ENCODE results near the gene VILL. TPM values are rescaled to one million over a fixed set of nuclear protein-coding genes. Genes with fewer than 3 reads are reported as not detected.

Gene VILL
- total and polyA plus RNA-seq, 2 donors (not counting 3 experiments of a cell fraction or from before 2014, with no cell fraction given): 9.0 to 10.0 TPM

DNA sequence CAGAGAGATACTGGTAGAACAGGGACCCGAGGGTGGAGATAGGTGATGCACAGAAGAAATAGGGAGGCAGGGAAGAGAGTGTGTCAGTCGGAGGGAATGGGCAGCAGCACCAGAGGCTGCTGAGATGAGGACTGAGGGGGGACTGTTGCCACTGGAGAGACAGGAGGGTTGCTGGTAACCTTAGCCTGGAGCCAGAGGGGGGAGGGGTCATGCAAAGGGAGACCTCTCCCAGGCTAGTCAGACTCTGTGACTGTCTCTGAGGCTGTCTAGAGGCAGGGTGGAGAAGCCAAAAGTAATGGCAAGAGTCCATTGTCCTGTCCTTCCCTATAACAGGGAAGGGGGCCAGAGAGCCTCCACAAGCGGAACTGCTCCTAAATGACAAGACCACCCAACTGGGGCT lies 46.3 kb downstream of the VILL start:
- POLR2A ChIA-PET: no interaction called here
- CTCF ChIA-PET: no interaction called here
- dilution Hi-C loops (cut with MboI; ENCODE audit: extremely low pct_ligation_motif_present, low sequenced_read_pairs): no loop called here

More for the DNA sequence above, 46.3 kb downstream of the VILL start:
- Histone ChIP-seq H3K4me1 (ENCODE audit: control insufficient read depth, extremely low read depth, insufficient read depth, low read length) (peaks cover 9% of the 10 kb centered on the region), H4K20me1 (replicated peaks; ENCODE audit: control insufficient read depth, extremely low read depth, insufficient read depth, low read length) (no peaks in the 10 kb centered on the region), H3K27me3 (ENCODE audit: control insufficient read depth in 2 of 2, insufficient read depth in 2 of 2, low read length in 2 of 2) (peaks cover 9 to 10% of the 10 kb centered on the region in 2 experiments), H3K27ac (ENCODE audit: insufficient read depth, low read depth, low read length) (no peak overlapping the region), H3K4me2 (ENCODE audit: insufficient read depth, low read length) (no peak overlapping the region), H3K9ac (replicated peaks; ENCODE audit: extremely low read depth, insufficient read depth, low read length) (no peak overlapping the region), H3K9me1 (replicated peaks; ENCODE audit: control insufficient read depth, extremely low read depth, insufficient read depth, low read length) (no peaks in the 10 kb centered on the region), H2AFZ (ENCODE audit: low read depth, low read length) (no peak overlapping the region), H3K36me3 (ENCODE audit: control insufficient read depth in 2 of 2, extremely low read depth in 1 of 2, insufficient read depth in 2 of 2, low read length in 2 of 2) (no peaks in the 10 kb centered on the region), H3K9me3 (replicated peaks; ENCODE audit: control insufficient read depth, insufficient read depth, low read length) (no peaks in the 10 kb centered on the region), H3K79me2 (ENCODE audit: control insufficient read depth, insufficient read depth, low read length) (no peaks in the 10 kb centered on the region), H3K4me3 (replicated peaks in 1 of 3; ENCODE audit: insufficient read depth in 1 of 3, low read depth in 1 of 3, low read length in 3 of 3) (no peak overlapping the region)
- FAIRE-seq (no peak), DNase-seq (ENCODE audit: low read depth, low spot score) (no peak)
- TF ChIP-seq POLR2A (IDR thresholded peaks at IDR 0.05; ENCODE audit: low read depth, low read length) (no peak), JUN (IDR thresholded peaks at IDR 0.05; ENCODE audit: borderline replicate concordance, insufficient read depth, insufficient read length, low read depth) (no peak), EZH2 (IDR thresholded peaks at IDR 0.05; ENCODE audit: borderline replicate concordance, low read depth, low read length, severe bottlenecking) (no peak), FOS (IDR thresholded peaks at IDR 0.05; ENCODE audit: borderline replicate concordance, insufficient read depth, low read length) (no peak), GATA2 (IDR thresholded peaks at IDR 0.05; ENCODE audit: insufficient read depth, insufficient read length, low read depth, low read length) (no peak), POLR2AphosphoS5 (IDR thresholded peaks at IDR 0.05; ENCODE audit: insufficient read depth, low read depth, low read length) (no peak), MAX (IDR thresholded peaks at IDR 0.05; ENCODE audit: insufficient read depth, insufficient read length) (no peak), MYC (IDR thresholded peaks at IDR 0.05; ENCODE audit: low read depth, low read length) (no peak)
- TF ChIP-seq, protein P1, sequence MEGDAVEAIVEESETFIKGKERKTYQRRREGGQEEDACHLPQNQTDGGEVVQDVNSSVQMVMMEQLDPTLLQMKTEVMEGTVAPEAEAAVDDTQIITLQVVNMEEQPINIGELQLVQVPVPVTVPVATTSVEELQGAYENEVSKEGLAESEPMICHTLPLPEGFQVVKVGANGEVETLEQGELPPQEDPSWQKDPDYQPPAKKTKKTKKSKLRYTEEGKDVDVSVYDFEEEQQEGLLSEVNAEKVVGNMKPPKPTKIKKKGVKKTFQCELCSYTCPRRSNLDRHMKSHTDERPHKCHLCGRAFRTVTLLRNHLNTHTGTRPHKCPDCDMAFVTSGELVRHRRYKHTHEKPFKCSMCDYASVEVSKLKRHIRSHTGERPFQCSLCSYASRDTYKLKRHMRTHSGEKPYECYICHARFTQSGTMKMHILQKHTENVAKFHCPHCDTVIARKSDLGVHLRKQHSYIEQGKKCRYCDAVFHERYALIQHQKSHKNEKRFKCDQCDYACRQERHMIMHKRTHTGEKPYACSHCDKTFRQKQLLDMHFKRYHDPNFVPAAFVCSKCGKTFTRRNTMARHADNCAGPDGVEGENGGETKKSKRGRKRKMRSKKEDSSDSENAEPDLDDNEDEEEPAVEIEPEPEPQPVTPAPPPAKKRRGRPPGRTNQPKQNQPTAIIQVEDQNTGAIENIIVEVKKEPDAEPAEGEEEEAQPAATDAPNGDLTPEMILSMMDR (IDR thresholded peaks at IDR 0.05; ENCODE audit: extremely low read depth in 1 of 2, insufficient read depth in 1 of 2, low read depth in 1 of 2, low read length in 2 of 2): no peak
- intact Hi-C loops (cut with micrococcal nuclease): no loop called here
- no TSS peak for BruUV-seq (replicated peaks)
